NB4 (cell line): ENCODE results near the gene AQP1.

Experiments
- MYC ChIP-seq: IDR thresholded peaks from 2 replicates; pipeline ENCODE4 v1.6.1; 2011; ENCODE audit warnings: low read depth, low read length
- POLR2A ChIP-seq: IDR thresholded peaks from 2 replicates; pipeline ENCODE4 v1.6.1; 2011; ENCODE audit warnings: mild to moderate bottlenecking; ENCODE audit not compliant: insufficient read length; ENCODE audit errors: extremely low read depth
- TF ChIP-seq, protein P1 (sequence below): IDR thresholded peaks from one replicate; pipeline ENCODE4 v1.5.1; 2012; ENCODE audit warnings: low read depth, low read length

DNA sequence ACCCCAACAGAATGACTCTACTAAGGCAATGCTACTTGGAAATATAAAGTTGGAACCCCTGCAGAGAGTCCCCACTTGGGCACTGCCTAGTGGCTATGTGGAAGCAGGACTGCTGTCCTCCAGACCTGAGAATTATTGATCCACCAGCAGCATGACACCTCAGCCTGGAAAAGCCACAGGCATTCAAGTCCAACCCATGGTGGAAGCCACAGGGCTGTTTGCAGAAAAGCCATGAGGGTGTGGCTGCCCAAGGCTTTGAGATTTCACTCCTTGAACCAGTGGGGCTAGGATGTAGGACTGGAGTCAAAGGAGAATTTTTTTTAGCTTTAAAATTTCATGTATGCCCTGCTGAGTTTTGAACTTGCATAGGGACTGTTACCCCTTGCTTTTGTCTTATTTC is 38.5 kb downstream of the AQP1 start:
- TF ChIP-seq POLR2A, result no peak
- TF ChIP-seq, protein P1, sequence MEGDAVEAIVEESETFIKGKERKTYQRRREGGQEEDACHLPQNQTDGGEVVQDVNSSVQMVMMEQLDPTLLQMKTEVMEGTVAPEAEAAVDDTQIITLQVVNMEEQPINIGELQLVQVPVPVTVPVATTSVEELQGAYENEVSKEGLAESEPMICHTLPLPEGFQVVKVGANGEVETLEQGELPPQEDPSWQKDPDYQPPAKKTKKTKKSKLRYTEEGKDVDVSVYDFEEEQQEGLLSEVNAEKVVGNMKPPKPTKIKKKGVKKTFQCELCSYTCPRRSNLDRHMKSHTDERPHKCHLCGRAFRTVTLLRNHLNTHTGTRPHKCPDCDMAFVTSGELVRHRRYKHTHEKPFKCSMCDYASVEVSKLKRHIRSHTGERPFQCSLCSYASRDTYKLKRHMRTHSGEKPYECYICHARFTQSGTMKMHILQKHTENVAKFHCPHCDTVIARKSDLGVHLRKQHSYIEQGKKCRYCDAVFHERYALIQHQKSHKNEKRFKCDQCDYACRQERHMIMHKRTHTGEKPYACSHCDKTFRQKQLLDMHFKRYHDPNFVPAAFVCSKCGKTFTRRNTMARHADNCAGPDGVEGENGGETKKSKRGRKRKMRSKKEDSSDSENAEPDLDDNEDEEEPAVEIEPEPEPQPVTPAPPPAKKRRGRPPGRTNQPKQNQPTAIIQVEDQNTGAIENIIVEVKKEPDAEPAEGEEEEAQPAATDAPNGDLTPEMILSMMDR, result no peak
- no peak for TF ChIP-seq MYC
